HG02943 (cell line): ENCODE results near the gene MCTP1.
A peak's percentile ranks its signal among the peaks of the same experiment; 100 is the strongest.

Experiments used
- ATAC-seq: cut with Tn5 transposase; IDR thresholded peaks from one replicate; pipeline ENCODE4 v1.9.1; 2021; ENCODE audit warnings: mild to moderate bottlenecking, low read depth, moderate library complexity; ENCODE audit not compliant: unreplicated experiment

The MCTP1 gene

DNA sequence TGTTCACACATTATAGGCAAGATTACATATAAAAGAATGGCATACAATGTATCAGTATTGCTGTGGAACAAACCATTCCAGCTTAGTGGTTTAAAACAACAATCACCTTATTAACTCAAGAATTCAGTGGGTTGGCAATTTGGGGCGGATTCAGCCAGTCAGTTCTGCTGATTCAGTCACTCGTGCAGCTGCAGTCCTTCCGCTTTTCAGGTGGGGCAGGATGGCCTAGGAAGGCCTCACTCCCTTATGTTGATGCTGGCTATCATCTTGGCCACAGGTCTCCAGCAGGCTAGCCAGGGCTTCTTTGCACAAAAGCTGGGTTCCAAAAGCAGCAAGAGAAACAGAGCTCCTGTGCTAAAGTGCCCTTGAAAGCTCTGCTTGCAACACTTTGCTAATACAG is 150.6 kb downstream of the MCTP1 start:
- ATAC-seq, result no peak

- no peak for ATAC-seq
Measured at GRCh38 chr5:95132096-95132495, 152.8 kb downstream of the MCTP1 start.

DNA sequence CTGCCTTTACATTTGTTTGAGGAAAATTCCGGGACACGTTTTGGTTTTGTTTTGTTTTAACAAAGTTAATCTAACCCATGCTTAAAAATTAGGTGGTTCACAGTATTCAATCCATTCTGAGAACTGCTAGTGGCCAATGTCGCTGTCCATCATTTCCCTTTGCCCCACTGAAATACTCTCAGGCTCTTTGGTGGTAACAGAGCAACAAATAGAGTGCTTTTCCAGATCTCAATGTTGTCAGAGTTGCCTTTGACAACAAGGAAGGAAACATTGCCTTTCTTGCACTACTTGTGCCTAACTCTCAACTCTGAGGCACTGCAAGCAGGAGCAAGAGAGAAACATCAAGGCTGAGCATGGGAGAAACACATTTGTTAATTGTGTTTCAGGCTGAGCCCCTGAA is 154.0 kb downstream of the MCTP1 start:
- ATAC-seq, result no peak

- ATAC-seq, result no peak
Measured at GRCh38 chr5:95124731-95125130, 160.2 kb downstream of the MCTP1 start.

DNA sequence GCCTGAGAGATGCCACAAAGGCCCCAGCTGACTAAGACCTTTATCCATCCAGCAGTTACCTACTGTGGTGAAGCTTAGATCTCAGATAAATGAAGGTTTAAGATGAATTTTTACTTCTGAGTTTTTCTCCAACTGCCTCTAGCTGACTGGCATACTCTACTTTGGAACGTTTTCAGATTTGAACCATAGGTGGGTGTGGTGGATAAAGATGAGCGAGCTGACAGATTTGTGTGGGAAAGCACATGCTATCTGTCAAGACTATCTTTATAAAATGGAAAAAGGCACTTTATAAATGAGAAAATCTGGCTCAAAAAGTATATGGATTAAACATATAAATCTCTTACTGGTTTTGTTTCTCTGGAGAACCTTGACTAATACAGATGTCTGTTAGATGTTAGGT is 160.8 kb downstream of the MCTP1 start:
- ATAC-seq, result no peak

- ATAC-seq, result no peak
Measured at GRCh38 chr5:95114902-95115301, 170.0 kb downstream of the MCTP1 start.

- ATAC-seq, result no peak
Measured at GRCh38 chr5:95114305-95114704, 170.6 kb downstream of the MCTP1 start.

DNA sequence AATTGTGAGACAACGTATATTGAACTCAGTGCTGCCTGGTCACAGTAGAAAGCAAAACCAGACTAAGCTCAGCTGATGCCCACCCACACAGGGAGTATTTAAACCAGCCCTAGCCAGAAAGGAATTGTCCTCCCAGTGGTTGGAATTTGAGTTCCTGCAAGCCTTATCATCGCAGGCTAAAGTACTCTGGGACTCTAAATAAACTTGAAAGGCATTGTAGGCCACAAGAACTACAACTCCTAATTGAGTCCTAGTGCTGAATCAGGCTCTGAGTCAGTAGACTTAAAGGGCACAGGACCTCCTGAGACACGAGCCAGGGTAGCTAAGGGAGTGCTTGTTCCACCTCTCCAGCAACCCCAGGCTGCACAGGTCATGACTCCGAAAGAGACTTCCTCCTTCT is 171.4 kb downstream of the MCTP1 start:
- ATAC-seq, result no peak

- no peak for ATAC-seq
Measured at GRCh38 chr5:95111141-95111540, 173.8 kb downstream of the MCTP1 start.

DNA sequence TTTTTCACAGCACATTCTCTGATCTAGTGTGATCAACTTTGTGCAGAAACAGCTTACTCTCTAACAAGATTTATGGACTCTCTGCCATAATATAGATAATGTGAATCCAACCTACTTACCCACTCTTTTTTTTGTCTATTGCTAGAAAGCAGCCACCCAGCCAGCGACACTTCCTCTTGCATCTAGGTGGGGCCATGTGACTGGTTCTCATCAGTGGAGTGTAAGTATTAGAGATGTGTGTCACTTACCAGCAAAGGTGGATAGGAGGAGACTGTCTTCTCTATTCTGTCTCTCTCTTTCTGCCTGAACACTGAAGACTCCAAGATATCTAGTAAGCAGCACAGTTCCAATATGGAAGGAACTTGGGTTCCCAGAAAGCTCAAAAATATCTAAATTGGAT is 174.8 kb downstream of the MCTP1 start:
- no peak for ATAC-seq

GRCh38 chr5:95107138-95107537 is 177.8 kb downstream of the MCTP1 start:
- ATAC-seq, result no peak

DNA sequence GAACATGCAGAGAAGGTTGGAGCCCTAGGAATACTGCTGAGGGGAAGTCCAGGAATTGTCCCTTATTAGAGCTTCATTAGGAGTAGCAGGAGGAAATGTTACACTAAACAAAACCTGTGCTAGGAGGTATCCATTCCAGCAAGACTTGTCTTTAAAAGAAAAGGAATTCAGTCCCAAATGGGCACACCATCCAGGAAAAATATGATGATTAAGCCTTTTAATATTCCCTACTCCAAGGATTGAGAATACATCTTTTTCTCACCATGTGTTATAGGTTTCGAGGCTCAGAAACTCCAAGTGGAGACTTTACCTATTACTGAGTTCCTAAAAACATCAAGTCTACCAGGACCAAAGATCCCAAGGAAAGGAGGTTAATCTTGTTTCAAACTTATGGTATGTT is 179.3 kb downstream of the MCTP1 start:
- no peak for ATAC-seq

- peak; percentile 96 for ATAC-seq
Measured at GRCh38 chr5:95102687-95103086, 182.2 kb downstream of the MCTP1 start.

DNA sequence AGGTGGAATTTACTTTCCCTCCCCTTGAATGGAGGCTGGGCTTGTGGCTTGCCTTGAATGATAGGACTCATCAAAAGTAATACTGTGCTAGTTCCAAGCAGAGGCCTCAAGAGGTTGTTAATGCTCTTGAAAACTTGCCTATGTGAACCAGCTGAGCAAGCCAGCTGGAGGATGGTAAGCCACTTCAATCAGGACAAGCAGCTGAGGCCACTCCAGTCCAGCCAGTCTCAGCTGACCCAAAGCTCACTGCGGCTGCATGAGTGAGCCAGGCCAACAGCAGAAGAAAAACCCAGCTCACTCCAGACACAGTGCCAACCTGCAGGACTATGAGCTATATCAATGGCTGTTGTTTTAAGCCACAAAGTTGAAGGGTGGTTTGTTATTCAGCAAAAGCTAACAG is 182.8 kb downstream of the MCTP1 start:
- peak; percentile 52 for ATAC-seq

DNA sequence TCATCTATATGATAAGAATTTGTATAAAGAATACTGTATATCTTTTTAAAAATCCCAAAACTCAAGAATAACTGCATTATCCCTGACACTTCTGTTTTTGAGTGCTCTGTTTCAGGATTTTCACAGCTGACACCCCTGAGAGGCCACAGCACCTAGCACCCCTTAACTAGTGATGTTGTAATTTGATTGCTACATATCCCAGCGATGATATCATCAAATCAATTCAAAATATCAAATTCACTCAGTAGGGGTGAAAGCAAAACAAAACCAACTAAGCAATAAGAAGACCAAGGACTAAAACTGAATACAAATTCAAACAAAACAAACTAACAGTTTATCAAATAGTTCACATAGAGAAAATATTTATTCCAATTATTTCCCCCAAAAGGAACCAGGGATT is 184.3 kb downstream of the MCTP1 start:
- ATAC-seq, result no peak

GRCh38 chr5:95098012-95098411 is 186.9 kb downstream of the MCTP1 start:
- ATAC-seq, result no peak

- ATAC-seq, result no peak
Measured at GRCh38 chr5:95093211-95093610, 191.7 kb downstream of the MCTP1 start.

GRCh38 chr5:95090774-95091173 is 194.1 kb downstream of the MCTP1 start:
- ATAC-seq, result no peak

- peak; percentile 70 for ATAC-seq
Measured at GRCh38 chr5:95087816-95088317, 197.0 kb downstream of the MCTP1 start.

- peak; percentile 42 for ATAC-seq
Measured at GRCh38 chr5:95086927-95087815, 197.7 kb downstream of the MCTP1 start.

DNA sequence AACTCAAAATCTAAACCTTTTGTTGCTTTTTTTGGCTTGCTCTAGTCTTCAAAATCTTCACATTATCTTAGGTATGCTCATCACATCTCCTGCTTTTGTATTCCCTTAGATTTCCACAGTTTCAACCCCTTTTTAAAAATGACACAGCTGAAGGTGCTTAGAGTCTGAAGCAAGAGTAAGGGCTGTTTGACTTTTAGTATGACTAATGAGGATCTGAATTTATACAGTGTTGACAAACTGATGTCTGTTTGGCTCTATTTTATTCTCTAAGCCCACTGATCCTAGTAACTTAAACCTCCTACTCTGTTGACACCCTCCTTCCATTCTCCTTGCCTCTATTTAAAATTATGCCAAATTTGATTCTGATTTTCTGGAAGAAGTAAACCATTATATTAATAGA is 200.1 kb downstream of the MCTP1 start:
- ATAC-seq, result no peak

GRCh38 chr5:95083606-95084005 is 201.3 kb downstream of the MCTP1 start:
- ATAC-seq, result no peak
